DOHH2 (cell line): Measurements from ENCODE around the gene XKR8.

ENCODE experiments used
- H3F3A ChIP-seq: fragments of 200-600 bp; sonication (generic), shearing (Covaris generic); 2 replicates; pipeline ENCODE4 v1.6.0; 2016; ENCODE audit warnings: antibody characterized with exemption, mild to moderate bottlenecking; ENCODE audit not compliant: control insufficient read depth, insufficient read depth
- H3K27ac ChIP-seq: fragments of 200-600 bp; sonication (generic); 2 replicates; pipeline ENCODE4 v1.5.1; 2014; ENCODE audit warnings: low read depth, mild to moderate bottlenecking, low read length, moderate library complexity
- H3K27me3 ChIP-seq: fragments of 200-600 bp; sonication (generic); 2 replicates; pipeline ENCODE4 v1.6.1; 2014; ENCODE audit warnings: mild to moderate bottlenecking, low read length, mixed read lengths; ENCODE audit not compliant: control insufficient read depth
- H3K36me3 ChIP-seq: fragments of 200-600 bp; sonication (generic); 2 replicates; pipeline ENCODE4 v1.6.1; 2014; ENCODE audit warnings: mild to moderate bottlenecking, low read length, moderate library complexity, mixed read lengths; ENCODE audit not compliant: control insufficient read depth
- H3K4me1 ChIP-seq: fragments of 200-600 bp; sonication (generic); 2 replicates; pipeline ENCODE4 v1.6.1; 2014; ENCODE audit warnings: mild to moderate bottlenecking, low read length, mixed read lengths; ENCODE audit not compliant: control insufficient read depth
- H3K4me2 ChIP-seq: fragments of 200-600 bp; sonication (generic); 2 replicates; pipeline ENCODE4 v1.6.0; 2014; ENCODE audit warnings: mild to moderate bottlenecking, low read length, moderate library complexity
- H3K4me3 ChIP-seq: fragments of 200-600 bp; sonication (generic); 2 replicates; pipeline ENCODE4 v1.5.1; 2014; ENCODE audit warnings: mild to moderate bottlenecking, low read length, mixed read lengths
- H3K79me2 ChIP-seq: fragments of 200-600 bp; sonication (generic); 2 replicates; pipeline ENCODE4 v1.6.1; 2014; ENCODE audit warnings: mild to moderate bottlenecking, low read length, mixed read lengths; ENCODE audit not compliant: control insufficient read depth
- H3K9me2 ChIP-seq: fragments of 200-600 bp; sonication (generic); replicated peaks from 2 replicates; pipeline ENCODE4 v1.6.1; 2014; ENCODE audit warnings: mild to moderate bottlenecking, low read length, mixed read lengths; ENCODE audit not compliant: control insufficient read depth
- H3K9me3 ChIP-seq: fragments of 200-600 bp; sonication (generic); 2 replicates; pipeline ENCODE4 v1.6.1; 2014; ENCODE audit warnings: antibody characterized with exemption, low read length, mixed read lengths; ENCODE audit not compliant: control insufficient read depth, insufficient read depth
- H4K20me1 ChIP-seq: fragments of 200-600 bp; sonication (generic); 2 replicates; pipeline ENCODE4 v1.6.0; 2014; ENCODE audit warnings: low read depth, mild to moderate bottlenecking, antibody characterized with exemption, low read length, moderate library complexity; ENCODE audit not compliant: control insufficient read depth, insufficient read depth
- EZH2phosphoT487 ChIP-seq: fragments of 200-600 bp; sonication (generic); IDR thresholded peaks from 2 replicates; pipeline ENCODE4 v1.6.1; 2017; ENCODE audit warnings: borderline replicate concordance, mild to moderate bottlenecking, antibody characterized with exemption, low read length, moderate library complexity, mixed read lengths
- TF ChIP-seq, protein P1 (sequence below): fragments of 200-600 bp; sonication (generic); IDR thresholded peaks from one replicate; pipeline ENCODE4 v1.5.1; 2014; ENCODE audit warnings: antibody characterized with exemption, mild to moderate bottlenecking, low read depth, low read length; ENCODE audit not compliant: poor library complexity, severe bottlenecking

XKR8 gene

DNA sequence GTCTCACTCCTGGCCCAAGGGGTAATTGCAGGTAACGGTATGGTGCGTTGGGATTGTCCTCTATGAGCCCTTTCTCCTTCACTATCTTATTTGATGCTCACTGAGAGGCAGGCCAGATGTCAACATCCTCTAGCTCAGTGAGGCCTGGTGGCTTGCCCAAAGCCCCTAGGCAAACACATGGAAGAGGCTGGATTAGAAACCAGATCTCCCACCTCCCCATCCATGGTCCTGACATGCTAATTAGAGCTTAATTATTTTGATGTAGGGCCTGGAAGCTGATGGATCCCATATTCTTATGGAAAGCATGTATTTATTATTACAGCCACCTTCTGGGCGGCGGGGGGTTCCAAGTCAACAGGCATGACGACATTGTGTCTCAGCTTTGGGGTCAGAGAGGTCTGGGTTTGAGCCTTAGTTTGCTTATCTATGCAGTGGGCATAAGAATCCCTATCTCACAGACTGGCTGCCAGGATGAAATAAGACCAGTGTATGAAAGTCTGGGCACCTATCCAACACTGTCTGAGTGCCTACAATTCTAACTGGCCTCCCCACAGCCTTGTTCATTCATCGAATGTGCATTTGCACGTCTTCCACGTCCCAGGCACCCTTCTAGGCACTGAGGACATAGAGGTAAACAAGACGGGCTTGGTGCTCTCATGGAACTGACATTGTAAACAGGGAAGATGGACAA, 18.8 kb upstream of the XKR8 start:
- Histone ChIP-seq H3K27me3 (peaks cover 1% of the 10 kb centered on the region; the same call in 1 of the 2 replicates), H3K4me2 (no peak overlapping the region), H3F3A (no peaks in the 10 kb centered on the region), H3K79me2 (no peaks in the 10 kb centered on the region), H3K9me3 (no peaks in the 10 kb centered on the region), H3K4me1 (peaks cover 4% of the 10 kb centered on the region), H4K20me1 (no peaks in the 10 kb centered on the region), H3K4me3 (no peak overlapping the region), H3K27ac (no peak overlapping the region), H3K36me3 (no peaks in the 10 kb centered on the region), H3K9me2 (no peaks in the 10 kb centered on the region)
- TF ChIP-seq, protein P1, sequence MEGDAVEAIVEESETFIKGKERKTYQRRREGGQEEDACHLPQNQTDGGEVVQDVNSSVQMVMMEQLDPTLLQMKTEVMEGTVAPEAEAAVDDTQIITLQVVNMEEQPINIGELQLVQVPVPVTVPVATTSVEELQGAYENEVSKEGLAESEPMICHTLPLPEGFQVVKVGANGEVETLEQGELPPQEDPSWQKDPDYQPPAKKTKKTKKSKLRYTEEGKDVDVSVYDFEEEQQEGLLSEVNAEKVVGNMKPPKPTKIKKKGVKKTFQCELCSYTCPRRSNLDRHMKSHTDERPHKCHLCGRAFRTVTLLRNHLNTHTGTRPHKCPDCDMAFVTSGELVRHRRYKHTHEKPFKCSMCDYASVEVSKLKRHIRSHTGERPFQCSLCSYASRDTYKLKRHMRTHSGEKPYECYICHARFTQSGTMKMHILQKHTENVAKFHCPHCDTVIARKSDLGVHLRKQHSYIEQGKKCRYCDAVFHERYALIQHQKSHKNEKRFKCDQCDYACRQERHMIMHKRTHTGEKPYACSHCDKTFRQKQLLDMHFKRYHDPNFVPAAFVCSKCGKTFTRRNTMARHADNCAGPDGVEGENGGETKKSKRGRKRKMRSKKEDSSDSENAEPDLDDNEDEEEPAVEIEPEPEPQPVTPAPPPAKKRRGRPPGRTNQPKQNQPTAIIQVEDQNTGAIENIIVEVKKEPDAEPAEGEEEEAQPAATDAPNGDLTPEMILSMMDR: no peak
- no peak for TF ChIP-seq EZH2phosphoT487

DNA sequence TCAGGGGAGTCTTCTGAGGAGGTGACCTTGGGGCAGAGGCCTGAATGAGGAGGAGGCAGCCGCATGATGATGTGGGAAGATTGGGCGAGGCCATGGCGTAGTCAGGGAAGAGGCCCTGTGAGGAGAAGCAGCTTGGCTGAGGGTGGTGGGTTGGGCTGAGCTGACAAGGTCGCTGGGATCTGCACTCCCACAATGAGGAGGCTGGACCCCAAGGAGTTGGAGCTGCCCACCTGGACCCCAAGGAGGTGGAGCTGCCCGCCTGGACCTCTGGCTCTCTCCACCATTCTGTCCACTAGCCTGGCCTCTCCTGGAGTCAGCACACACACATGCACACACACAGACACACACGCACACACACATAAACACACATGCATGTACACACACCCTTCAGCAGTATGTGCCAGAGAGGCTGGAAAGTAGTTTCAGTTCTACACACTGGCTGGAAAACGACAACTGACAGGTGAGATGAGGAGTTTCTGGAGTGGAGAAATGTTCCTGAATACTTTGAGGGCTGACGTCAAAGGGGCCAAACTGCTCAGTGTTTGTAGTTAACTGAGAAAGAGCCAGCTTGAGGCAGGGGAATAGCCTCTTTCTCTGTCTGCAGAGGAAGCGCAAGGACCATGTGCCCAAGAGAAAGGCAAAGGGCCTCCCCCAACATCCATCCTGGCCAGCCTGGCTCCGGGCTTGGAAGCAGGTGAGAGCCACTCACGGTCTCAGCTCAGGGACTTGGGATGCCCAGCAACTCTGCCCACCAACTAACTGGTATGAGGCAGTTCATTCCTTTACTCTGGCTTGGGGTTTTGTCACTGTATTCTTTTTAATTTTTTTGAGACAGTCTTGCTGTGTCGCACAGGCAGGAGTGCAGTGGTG, 17.9 kb upstream of the XKR8 start:
- Histone ChIP-seq H3K4me3 (no peak overlapping the region), H3K27ac (no peak overlapping the region), H3K4me1 (peaks cover 4% of the 10 kb centered on the region), H3F3A (no peaks in the 10 kb centered on the region), H3K36me3 (no peaks in the 10 kb centered on the region), H3K4me2 (no peak overlapping the region), H3K27me3 (no peaks in the 10 kb centered on the region), H3K9me2 (no peaks in the 10 kb centered on the region), H3K79me2 (no peaks in the 10 kb centered on the region), H4K20me1 (no peaks in the 10 kb centered on the region), H3K9me3 (no peaks in the 10 kb centered on the region)
- no peak for TF ChIP-seq EZH2phosphoT487
- TF ChIP-seq, protein P1: no peak

DNA sequence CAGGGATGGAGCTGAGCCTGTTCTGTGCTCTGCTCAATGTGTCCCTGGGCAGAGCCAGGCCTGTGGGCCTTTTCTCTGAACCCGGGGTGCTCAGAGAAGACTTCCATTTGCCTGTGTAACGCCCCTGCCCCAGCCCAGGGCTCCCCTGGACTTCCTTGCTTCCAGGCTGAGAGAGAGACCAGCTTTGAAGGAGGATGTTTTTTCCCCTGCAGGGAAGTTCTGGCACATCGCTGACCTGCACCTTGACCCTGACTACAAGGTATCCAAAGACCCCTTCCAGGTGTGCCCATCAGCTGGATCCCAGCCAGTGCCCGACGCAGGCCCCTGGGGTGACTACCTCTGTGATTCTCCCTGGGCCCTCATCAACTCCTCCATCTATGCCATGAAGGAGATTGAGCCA, 14.8 kb upstream of the XKR8 start:
- no peaks in the 10 kb centered on the region for H3K79me2 ChIP-seq
- no peaks in the 10 kb centered on the region for H3K27me3 ChIP-seq
- H3K36me3 ChIP-seq: no peaks in the 10 kb centered on the region
- no peaks in the 10 kb centered on the region for H3K9me3 ChIP-seq
- TF ChIP-seq, protein P1: no peak
- no peak for TF ChIP-seq EZH2phosphoT487
- H3K4me2 ChIP-seq: no peak overlapping the region
- no peak overlapping the region for H3K4me3 ChIP-seq
- H4K20me1 ChIP-seq: no peaks in the 10 kb centered on the region
- no peak overlapping the region for H3K27ac ChIP-seq
- no peaks in the 10 kb centered on the region for H3F3A ChIP-seq
- H3K9me2 ChIP-seq: no peaks in the 10 kb centered on the region
- H3K4me1 ChIP-seq: peaks cover 3% of the 10 kb centered on the region
